IPS-NIHi7 (cell line): ENCODE measurements around the gene DPP6.

Experiments used
- DNase-seq: peaks from one replicate; pipeline ENCODE4 v3.0.0; 2012; ENCODE audit warnings: mixed read lengths; ENCODE audit errors: extremely low spot score

Gene DPP6

GRCh38 chr7:154591544-154591943, 539.3 kb downstream of the DPP6 start:
- DNase-seq: no peak

- no peak for DNase-seq
Observed at GRCh38 chr7:154592388-154592787, 540.2 kb downstream of the DPP6 start.

- no peak for DNase-seq
Observed at GRCh38 chr7:154598396-154598795, 546.2 kb downstream of the DPP6 start.

DNA sequence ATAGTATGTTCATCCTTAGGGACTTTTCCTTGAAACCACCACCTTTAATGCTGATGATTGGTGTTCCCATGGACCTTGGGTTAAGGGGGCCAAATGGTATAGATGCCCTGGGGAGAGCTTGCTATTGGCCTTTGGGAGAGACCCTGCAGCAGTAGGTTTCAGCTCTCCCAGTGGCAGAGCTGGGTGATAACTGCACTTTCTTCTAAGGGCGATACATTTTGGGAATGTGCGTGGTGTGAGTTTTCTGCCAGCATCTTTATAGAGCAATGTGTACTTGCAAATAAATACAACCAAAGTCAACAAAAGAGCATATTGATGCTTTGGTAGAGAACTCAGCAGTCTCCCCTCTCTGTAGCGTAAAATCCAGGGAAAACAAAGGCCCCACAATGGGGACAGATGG, 546.7 kb downstream of the DPP6 start:
- DNase-seq: no peak

DNA sequence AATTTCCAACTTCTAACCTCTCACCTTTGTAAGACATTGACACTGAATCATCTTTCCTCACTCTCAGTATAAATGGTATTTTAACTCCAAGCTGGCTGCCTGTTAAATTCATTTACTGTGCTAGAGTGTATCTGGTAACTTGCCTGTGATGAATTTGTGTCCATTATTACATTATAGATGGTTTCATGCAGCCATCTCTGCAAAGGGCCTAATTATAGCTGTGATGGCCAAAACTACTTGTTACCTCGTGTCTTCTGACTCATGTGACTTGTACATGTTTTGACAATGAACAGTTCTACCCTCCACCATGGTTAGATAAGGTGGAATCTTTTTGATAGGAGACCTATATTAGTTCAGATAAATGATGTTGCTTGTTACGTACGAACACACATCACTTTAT, 558.7 kb downstream of the DPP6 start:
- DNase-seq: no peak

- no peak for DNase-seq
Observed at GRCh38 chr7:154613811-154614210, 561.6 kb downstream of the DPP6 start.

DNA sequence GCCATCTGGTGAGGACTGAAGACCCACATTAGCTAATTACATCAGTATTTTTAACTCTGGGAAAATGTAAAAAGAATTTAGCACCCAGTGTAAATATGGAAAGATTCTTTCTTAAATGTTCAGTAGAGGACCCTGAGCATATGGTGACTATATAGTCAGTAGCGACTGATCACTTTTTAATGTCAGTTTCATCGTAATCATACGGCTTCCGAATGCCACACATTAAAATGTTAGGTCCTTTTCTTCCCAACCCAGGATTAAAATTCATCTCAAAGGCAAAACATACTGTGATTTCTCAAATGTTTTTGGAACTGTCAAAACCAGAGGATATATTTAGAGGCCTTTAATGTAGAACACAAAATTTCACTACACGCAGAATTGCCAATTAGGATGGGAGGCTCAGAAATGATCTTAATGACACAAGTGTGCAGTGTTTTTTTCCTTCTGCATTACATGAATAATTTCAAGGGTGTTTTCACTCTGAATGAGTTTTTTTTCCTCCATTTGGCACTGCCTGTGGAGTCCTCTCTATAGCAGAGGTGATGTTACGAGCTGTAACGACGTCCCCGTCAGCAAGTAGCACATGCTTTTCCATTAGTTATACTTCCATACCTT, 568.0 kb downstream of the DPP6 start:
- DNase-seq: no peak

GRCh38 chr7:154623399-154623798, 571.2 kb downstream of the DPP6 start:
- DNase-seq: no peak

DNA sequence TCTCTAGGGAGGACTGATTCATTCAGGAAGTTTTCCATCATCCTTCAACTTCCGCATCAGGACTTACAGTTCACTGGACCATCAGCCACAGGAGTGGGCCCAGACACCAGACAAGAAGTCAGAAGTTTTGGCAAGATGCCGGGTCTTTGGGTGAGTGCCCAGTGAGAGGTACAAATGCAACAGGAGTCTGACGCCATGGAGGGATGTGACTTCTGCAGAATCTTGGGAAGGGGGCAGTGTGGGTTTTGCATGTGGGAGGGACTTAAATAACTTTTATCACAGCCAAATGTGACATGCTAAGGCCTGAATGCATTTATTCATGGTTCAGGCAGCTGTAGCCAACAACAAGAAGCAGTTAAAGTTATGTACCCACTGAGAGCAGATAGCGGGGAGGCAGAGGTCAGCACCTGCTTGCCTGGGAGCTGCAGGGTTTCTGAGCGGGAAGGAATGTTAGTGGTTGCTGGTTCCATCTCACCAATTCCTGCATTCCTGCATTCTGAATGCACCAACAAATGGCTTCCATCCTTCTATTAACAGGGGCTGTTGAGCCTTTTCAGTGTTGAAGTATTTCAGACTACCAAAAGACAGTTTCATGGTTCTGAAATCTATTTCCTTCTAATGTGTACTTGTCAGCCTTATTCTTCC, 575.6 kb downstream of the DPP6 start:
- DNase-seq: no peak

DNA sequence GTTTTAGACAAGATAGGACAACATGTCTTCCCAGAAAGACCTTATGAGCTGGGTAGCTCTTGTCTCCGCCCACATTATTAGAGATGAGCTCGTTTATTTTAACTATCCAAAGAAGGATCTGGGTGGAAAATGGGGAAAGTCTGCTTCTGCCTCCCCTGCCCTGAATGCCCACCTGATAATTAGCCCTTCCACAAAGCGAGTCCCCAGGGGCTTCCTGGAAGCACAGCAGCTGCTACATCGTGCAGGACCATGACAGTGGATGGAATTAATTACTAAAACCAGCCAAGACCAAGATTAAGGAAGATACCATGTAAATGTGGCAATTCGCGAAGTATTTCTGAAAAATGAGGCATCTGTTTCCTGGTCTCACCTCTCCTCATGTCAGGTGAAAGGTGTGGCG, 576.4 kb downstream of the DPP6 start:
- DNase-seq: no peak

DNA sequence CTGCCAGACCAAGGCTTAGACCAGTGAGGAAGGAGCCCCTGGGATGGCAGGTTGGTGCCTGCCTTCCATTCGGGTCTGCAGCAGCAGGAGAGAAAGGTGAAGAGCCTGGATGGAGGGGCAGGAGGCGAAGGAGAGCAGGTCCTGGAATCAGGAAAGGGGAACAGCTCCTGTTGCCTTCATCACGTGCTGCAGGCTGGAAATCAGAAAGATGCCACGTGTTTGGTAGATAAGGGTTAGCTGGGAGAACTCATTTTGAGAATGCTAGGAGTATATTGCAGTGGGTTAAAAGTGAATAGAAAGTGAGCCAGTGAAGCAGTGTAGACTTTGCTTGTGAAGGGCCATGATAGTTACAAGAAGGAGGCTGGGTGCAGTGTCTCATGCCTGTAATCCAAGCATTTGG, 579.0 kb downstream of the DPP6 start:
- no peak for DNase-seq

DNA sequence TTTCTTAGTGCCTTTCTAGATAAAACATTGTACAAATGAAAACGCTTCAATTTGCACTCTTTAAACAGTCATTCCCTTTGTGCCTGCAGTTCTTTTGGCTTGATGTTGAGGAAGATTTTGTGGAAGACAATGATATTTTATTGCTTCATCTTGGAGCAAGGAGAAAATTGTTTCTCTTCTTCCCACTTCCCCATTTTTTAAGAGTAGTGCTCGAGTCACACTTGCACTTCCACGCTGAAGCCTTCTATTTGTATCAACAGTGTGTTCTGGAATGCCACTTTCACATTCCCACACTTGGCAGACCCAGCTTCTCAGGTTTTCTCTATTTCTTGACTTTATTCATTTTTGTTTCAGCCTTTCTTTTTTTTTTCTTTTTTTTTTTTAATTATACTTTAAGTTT, 581.4 kb downstream of the DPP6 start:
- no peak for DNase-seq

GRCh38 chr7:154638286-154638685, 586.1 kb downstream of the DPP6 start:
- no peak for DNase-seq

DNA sequence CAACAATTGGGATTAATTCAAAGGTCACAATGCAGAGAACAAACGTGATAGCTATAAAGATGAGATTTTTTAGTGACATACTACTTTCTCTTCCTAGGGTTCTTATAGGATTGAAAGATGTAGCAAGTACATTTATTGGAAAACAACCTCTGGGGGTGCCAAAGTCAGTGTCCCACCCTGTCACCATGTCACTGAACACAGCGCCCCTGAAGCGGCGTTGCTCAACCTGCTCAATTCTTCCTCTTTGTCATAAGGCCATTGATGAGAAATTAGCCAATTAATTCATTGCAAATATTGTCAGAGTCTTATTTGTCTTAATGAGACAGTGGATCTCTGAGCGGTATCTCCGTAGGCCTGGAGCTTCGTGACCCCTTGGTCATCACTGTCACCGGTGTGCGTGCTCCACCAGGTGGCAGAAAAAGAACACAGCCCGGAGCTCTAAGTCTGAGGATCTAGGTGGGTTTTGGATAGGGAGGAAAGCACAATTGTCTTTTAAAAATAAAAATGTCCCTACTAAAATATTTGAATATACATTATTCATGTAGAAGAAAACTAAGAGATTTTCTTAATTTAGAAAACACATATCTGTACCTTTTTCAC, 588.2 kb downstream of the DPP6 start:
- no peak for DNase-seq

DNA sequence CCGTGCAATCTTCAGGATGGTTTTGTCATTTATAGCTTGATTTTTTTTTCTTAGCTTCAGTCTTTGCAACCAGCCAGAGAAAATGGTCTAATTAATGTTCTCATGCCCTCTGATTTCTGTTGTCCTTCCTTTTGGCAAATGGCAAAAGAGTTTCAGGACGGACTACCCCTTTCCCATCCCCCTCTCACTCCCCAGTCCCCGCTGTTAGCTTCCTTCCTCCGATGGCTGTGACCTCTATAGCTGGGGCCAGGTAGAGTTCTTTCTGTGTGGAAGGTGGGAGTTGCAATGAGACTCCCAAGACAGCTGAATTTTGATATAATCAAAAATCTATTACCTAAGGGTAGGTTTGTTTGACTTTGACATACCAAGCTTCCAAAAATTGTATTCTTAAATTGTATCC, 588.7 kb downstream of the DPP6 start:
- DNase-seq: no peak

- no peak for DNase-seq
Observed at GRCh38 chr7:154644366-154644765, 592.2 kb downstream of the DPP6 start.

DNA sequence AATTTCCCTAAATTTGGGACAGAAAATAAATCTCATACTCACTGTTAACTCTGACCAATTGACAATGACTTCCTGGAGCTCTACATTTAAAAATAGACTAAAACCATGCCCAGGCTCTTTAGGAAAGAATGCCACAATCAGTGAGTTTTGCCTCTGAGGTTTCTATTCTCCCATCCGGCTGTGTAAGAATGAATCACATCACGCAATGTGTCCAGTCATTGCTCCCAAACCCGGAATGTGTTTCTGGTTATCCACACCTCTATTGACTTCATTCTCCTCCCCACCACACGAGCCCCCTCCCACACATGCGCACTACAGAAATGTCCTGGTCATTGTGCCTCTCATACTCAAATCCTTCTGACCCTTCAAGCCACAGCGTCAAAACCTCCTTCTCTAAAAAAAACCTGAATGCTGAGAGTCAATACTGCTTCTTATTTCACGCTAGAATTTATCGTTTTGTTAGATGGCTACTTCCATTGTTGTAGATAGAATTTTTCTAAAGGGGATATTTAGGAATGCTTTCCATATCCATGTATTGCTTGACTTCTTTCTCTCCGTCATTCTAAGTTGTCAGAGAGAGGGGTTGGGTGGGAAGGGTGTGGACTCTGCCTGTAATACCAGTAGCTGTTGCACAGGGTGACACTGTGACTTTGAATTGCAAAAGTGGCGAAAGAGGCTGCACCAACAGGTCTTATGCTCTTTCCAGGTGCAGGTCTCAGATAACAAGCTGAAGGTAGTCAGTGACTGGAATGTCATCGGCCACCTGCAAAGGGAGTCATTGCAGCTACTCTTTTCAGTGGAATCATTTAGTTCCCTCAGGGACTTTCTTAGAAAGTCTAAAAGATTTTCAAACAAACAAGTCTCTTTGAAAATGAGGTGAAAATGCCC, 594.2 kb downstream of the DPP6 start:
- no peak for DNase-seq

DNA sequence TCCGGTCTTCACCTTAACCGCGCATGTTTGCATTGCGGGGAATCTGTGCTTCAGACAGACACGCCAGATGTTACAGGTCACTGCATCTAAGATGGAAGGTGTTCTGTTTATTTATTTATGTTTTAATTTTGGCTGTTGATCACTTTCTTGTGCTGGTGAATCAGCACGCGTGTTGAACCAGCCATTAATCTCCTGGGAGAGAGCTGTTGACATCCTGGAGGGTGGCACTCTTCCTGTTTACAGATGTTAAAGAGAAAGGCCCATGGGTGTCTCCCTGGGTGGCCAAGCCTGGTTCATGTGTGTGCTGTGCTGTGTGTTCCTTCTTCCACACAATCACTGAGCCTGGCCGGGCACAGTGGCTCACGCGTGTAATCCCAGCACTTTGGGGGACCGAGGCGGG, 595.4 kb downstream of the DPP6 start:
- no peak for DNase-seq

DNA sequence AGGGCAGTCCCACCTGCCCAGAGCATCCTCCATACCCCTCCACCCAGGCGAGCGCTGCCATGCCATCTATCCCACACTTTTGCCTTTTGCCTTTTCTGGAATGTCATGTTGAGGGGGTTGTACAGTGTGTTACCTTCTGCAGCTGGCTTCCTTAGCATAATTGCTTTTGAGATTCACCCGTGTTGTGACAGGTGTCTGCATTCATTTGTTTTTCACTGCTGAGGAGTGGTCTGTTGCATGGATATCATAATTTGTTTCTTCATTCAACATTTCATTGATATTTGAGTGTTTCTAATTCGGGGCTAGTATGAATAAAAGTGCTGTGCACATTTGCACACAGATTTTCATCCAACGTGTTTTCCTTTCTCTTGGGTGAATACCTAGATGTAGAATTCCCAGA, 596.8 kb downstream of the DPP6 start:
- DNase-seq: no peak

GRCh38 chr7:154649434-154649833, 597.2 kb downstream of the DPP6 start:
- no peak for DNase-seq

DNA sequence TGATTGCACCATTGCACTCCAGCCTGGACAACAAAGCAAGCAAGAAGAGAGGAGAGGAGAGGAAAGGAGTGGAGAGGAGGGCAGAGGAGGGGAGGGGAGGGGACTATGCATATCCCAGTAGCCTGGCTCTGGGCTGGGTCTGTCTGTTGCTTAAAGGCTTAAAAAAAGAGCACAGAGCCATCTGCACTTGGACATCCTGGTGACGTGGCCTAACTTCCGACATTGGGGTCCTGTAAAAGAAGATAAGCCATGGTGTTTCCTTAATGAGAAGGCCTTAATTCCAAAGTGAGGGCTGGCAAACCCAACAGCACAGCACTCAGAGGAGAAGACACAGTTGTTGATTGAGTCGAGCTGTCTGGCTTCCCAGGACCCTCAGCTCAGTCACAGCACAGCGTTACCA, 598.1 kb downstream of the DPP6 start:
- no peak for DNase-seq

GRCh38 chr7:154651501-154651900, 599.3 kb downstream of the DPP6 start:
- no peak for DNase-seq

DNA sequence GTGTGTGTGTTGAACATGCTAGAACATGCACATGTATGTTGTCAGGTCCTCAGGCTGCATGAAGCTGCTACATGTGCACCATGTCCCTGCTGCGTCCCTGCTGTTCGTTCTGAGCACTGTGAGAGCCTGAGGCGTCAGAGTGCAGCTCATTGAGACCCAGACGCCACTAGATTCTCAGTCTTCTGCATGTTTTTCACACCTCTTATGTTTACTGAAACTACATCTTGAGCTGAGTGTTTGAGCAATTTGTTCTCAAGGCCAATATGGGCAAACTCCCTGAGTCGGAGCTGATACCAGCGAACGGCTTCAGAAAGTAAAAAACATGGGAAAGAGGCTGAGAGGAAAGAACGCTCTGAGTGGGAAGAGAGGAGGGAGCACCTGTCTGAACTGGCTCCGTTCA, 600.4 kb downstream of the DPP6 start:
- DNase-seq: no peak
